K562 (cell line): ENCODE data around the gene ATOH8. TPM values are rescaled to one million over a fixed set of nuclear protein-coding genes. Genes with fewer than 3 reads are reported as not detected.

Experiments used
- CHD7 ChIP-seq: fragments of 200-600 bp; sonication (generic); IDR thresholded peaks from one replicate; pipeline ENCODE4 v1.6.1; 2012; ENCODE audit warnings: mild to moderate bottlenecking, low read depth, low read length, inconsistent platforms
- polyA plus RNA-seq, 8 experiments: library from polyadenylated mRNA; depleted of rRNA in 4 of 8; stranded (reverse) in 5 of 8; unstranded in 3 of 8; fragments of >200 nt; fragmentation: Nextera tagmentation in 2 of 8; fragmentation: Illumina TruSeq in 1 of 8; extraction: Ambion mirVana in 2 of 8; extraction: Trizol in 1 of 8; gene quantifications; 2 replicates each; pipeline versions ENCODE4 v1.2.1 to v1.2.3, GENCODE V29; 2011 to 2014; ENCODE audit warnings: inconsistent platforms in 1 of 8, missing spikeins in 1 of 8
- total RNA-seq, 7 experiments: library from RNA; depleted of rRNA in 6 of 7; stranded (reverse); fragments of >200 nt in 6 of 7; fragmentation: Illumina TruSeq in 2 of 7; extraction: Trizol in 2 of 7; gene quantifications; 2 replicates each; pipeline versions ENCODE4 v1.2.1 to v1.2.3, GENCODE V29; 2011 to 2021; ENCODE audit warnings: low replicate concordance in 1 of 7

Gene ATOH8
- total and polyA plus RNA-seq, 9 of the 15 experiments (the other 6 are each of a cell fraction or from before 2014, with no cell fraction given) = not detected

DNA sequence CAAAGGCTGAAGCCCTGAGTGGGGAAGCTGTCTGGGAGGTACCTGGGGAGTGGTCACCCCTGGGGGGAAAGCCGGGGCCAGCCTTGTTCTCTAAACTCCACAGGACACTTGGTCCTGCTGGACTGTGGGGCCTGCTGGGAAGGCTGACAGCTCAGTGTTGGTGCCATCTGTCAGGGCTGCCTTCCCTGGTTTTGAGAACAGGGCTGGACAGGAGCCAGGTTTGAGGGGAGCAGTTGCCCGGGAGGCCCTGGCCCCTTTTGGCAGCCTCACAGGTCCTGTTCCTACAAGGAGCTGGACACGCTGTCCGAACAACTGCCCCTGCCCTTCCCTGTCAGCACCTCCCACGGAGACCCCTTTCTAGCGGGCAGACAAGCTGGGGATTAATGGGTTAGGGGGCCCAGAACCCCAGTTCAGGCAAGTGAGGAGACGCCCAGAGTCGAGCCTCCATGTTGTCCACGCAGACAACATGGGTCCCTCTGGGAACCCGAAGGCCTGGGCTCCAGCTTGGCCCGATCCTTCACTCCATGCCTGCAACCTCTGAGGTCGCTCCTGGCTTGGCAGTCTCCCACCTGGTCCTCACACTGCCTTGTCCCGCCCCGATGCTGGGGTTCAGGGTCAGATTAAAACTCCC is 40.8 kb downstream of the ATOH8 start (continued):
- no peak for TF ChIP-seq CHD7
